Liver (tissue), 9 donors: ENCODE measurements around the gene ZYG11B. TPM values are rescaled to one million over a fixed set of nuclear protein-coding genes. Genes with fewer than 3 reads are reported as not detected.
"Not testable (repeated sequence)": the region's sequence is repeated elsewhere in the genome, so short reads cannot be mapped to it uniquely, and the experiment has no call there.

Experiments used
- DNase-seq: peaks from one replicate; pipeline ENCODE4 v3.0.0-alpha.2; 2017; ENCODE audit warnings: low spot score
- H3K27ac ChIP-seq, 2 donors: one replicate each; pipeline ENCODE4 v1.7.0; 2013; ENCODE audit warnings: inconsistent platforms in 2 of 2, low read length in 2 of 2, control low read depth in 1 of 2, low read depth in 1 of 2, mild to moderate bottlenecking in 1 of 2
- H3K27me3 ChIP-seq, 4 donors: one replicate each; pipeline versions ENCODE4 v1.6.1 to v1.7.0; 2013; ENCODE audit warnings: low read length in 3 of 4, inconsistent platforms in 1 of 4, mild to moderate bottlenecking in 1 of 4, moderate library complexity in 1 of 4; ENCODE audit not compliant: control insufficient read depth in 4 of 4, insufficient read depth in 4 of 4
- H3K36me3 ChIP-seq, 4 donors: one replicate each; pipeline versions ENCODE4 v1.6.1 to v1.7.0; 2013; ENCODE audit warnings: low read length in 3 of 4, mild to moderate bottlenecking in 3 of 4, low read depth in 1 of 4, moderate library complexity in 1 of 4; ENCODE audit not compliant: control insufficient read depth in 4 of 4, insufficient read depth in 3 of 4
- H3K4me1 ChIP-seq, 4 donors: one replicate each; pipeline versions ENCODE4 v1.6.1 to v1.7.0; 2013; ENCODE audit warnings: low read length in 3 of 4, mild to moderate bottlenecking in 3 of 4, moderate library complexity in 1 of 4; ENCODE audit not compliant: control insufficient read depth in 4 of 4, insufficient read depth in 4 of 4
- H3K4me3 ChIP-seq, 3 donors: one replicate each; pipeline versions ENCODE4 v1.6.1 to v1.7.0; 2013; ENCODE audit warnings: low read length in 3 of 3, control low read depth in 1 of 3, low read depth in 1 of 3, mild to moderate bottlenecking in 1 of 3
- H3K9ac ChIP-seq, 2 donors: one replicate each; pipeline ENCODE4 v1.7.0; 2013; ENCODE audit warnings: low read length in 2 of 2, mild to moderate bottlenecking in 2 of 2, moderate library complexity in 2 of 2, control low read depth in 1 of 2, low read depth in 1 of 2
- H3K9me3 ChIP-seq, 4 donors: one replicate each; pipeline versions ENCODE4 v1.6.1 to v1.7.0; 2013; ENCODE audit warnings: low read length in 3 of 4; ENCODE audit not compliant: control insufficient read depth in 4 of 4
- CTCF ChIP-seq: fragments of 150-350 bp; IDR thresholded peaks from 2 replicates; pipeline ENCODE4 v1.5.1; 2017; ENCODE audit warnings: improper control_type of control experiment, low read depth, low read length; ENCODE audit not compliant: missing input control
- EGR1 ChIP-seq, 2 donors: IDR thresholded peaks; 2 replicates each; pipeline ENCODE4 v1.6.1; 2016 to 2018; ENCODE audit warnings: antibody characterized with exemption in 2 of 2, low read depth in 2 of 2
- FOXA2 ChIP-seq: IDR thresholded peaks from 2 replicates; pipeline ENCODE4 v1.6.1; 2016; ENCODE audit warnings: antibody characterized with exemption
- GABPA ChIP-seq, 2 donors: IDR thresholded peaks in 1 of 2; conservative IDR thresholded peaks in 1 of 2; 2 replicates each; pipeline ENCODE4 v1.6.1; 2016; ENCODE audit warnings: antibody characterized with exemption in 2 of 2, mild to moderate bottlenecking in 1 of 2, moderate library complexity in 1 of 2
- HNF4A ChIP-seq, 2 donors: conservative IDR thresholded peaks; 2 replicates each; pipeline ENCODE4 v1.6.1; 2016; ENCODE audit warnings: antibody characterized with exemption in 2 of 2, mild to moderate bottlenecking in 2 of 2
- HNF4G ChIP-seq: IDR thresholded peaks from 2 replicates; pipeline ENCODE4 v1.6.1; 2016; ENCODE audit warnings: antibody characterized with exemption
- JUND ChIP-seq, 2 donors: IDR thresholded peaks; 2 replicates each; pipeline ENCODE4 v1.6.1; 2016; ENCODE audit warnings: antibody characterized with exemption in 2 of 2
- NR2F2 ChIP-seq: IDR thresholded peaks from 2 replicates; pipeline ENCODE4 v1.6.1; 2016; ENCODE audit warnings: antibody characterized with exemption
- RAD21 ChIP-seq, 2 donors: IDR thresholded peaks; 2 replicates each; pipeline ENCODE4 v1.6.1; 2016; ENCODE audit warnings: antibody characterized with exemption in 2 of 2, mild to moderate bottlenecking in 2 of 2
- REST ChIP-seq: IDR thresholded peaks from 2 replicates; pipeline ENCODE4 v1.6.1; 2016; ENCODE audit warnings: antibody characterized with exemption, mild to moderate bottlenecking
- RXRA ChIP-seq, 2 donors: IDR thresholded peaks; 2 replicates each; pipeline ENCODE4 v1.6.1; 2017 to 2018; ENCODE audit warnings: antibody characterized with exemption in 2 of 2, mild to moderate bottlenecking in 1 of 2
- SP1 ChIP-seq: IDR thresholded peaks from 2 replicates; pipeline ENCODE4 v1.6.1; 2018; ENCODE audit warnings: antibody characterized with exemption, mild to moderate bottlenecking
- TAF1 ChIP-seq: conservative IDR thresholded peaks from 2 replicates; pipeline ENCODE4 v1.6.1; 2016; ENCODE audit warnings: antibody characterized with exemption, mild to moderate bottlenecking
- YY1 ChIP-seq: IDR thresholded peaks from 2 replicates; pipeline ENCODE4 v1.6.1; 2016; ENCODE audit warnings: antibody characterized with exemption, mild to moderate bottlenecking
- ZBTB33 ChIP-seq: IDR thresholded peaks from 2 replicates; pipeline ENCODE4 v1.6.1; 2016; ENCODE audit warnings: antibody characterized with exemption
- WGBS: extraction: QIAGEN DNeasy Blood & Tissue Kit; methylation state at CpG from one replicate; pipeline ENCODE4 v1.1.7; 2013; 5-methylcytosine and 5-hydroxymethylcytosine counted together
- polyA plus RNA-seq, 2 donors: library from polyadenylated mRNA; stranded (reverse) in 1 of 2; unstranded in 1 of 2; fragments of 200-250 nt in 1 of 2; fragments of >200 nt in 1 of 2; fragmentation: Nextera tagmentation in 1 of 2; extraction: Ambion mirVana in 1 of 2; gene quantifications; one replicate each; pipeline versions ENCODE4 v1.2.1 to v1.2.3, GENCODE V29; 2013 to 2015
- total RNA-seq, 2 donors: library from RNA; depleted of rRNA; stranded (reverse); fragments of >200 nt; gene quantifications; one replicate each; pipeline ENCODE4 v1.2.3, GENCODE V29; 2014
- donor health status: healthy.
- donor health status: healthy.
- donor health status: healthy.
- donor health status: healthy.
- donor health status: healthy.

ZYG11B gene
- total and polyA plus RNA-seq, 4 donors = 6.1 to 111 (median 15.5) TPM

- TF ChIP-seq HNF4G = no peak
- no peak for TF ChIP-seq GABPA (IDR thresholded peaks at IDR 0.05 in 1 of 2, conservative IDR thresholded peaks at IDR 0.05 in 1 of 2)
- no peak for TF ChIP-seq RAD21 (IDR thresholded peaks at IDR 0.05)
- no peak for TF ChIP-seq NR2F2
- TF ChIP-seq SP1 = no peak
Observed at GRCh38 chr1:52684545-52684944, 41.7 kb upstream of the ZYG11B start (continued).

GRCh38 chr1:52686261-52686751, 39.9 kb upstream of the ZYG11B start:
- TF ChIP-seq RAD21 (IDR thresholded peaks at IDR 0.05) (peak; percentile 89 to 91), RXRA (IDR thresholded peaks at IDR 0.05) (peak in 1 of 2 donors; percentile 23), SP1 (peak; percentile 8), CTCF (peak; percentile 70)
- H3K36me3 ChIP-seq = peaks cover 4 to 21% (median 18%) of the 10 kb centered on the region in 4 donors
- not testable (repeated sequence) for H3K4me3 ChIP-seq, H3K9me3 ChIP-seq, H3K27ac ChIP-seq, H3K27me3 ChIP-seq, H3K9ac ChIP-seq, H3K4me1 ChIP-seq
- peak; percentile 62 for DNase-seq
- WGBS = 58% methylated on average over 17 of the region's 17 CpGs

- H3K4me1 ChIP-seq = peaks cover 0 to 2% (median 0%) of the 10 kb centered on the region in 4 donors
- DNase-seq = no peak
- H3K9me3 ChIP-seq = no peaks in the 10 kb centered on the region
- H3K4me3 ChIP-seq = no peak overlapping the region
- no peaks in the 10 kb centered on the region for H3K27me3 ChIP-seq
- H3K36me3 ChIP-seq = peaks cover 4 to 24% (median 20%) of the 10 kb centered on the region in 4 donors
- no peak overlapping the region for H3K9ac ChIP-seq
- WGBS = 97% methylated on average over 5 of the region's 5 CpGs
- no peak overlapping the region for H3K27ac ChIP-seq
- no peak for TF ChIP-seq REST
- no peak for TF ChIP-seq JUND (IDR thresholded peaks at IDR 0.05)
- TF ChIP-seq YY1 = no peak
- no peak for TF ChIP-seq EGR1 (IDR thresholded peaks at IDR 0.05; ENCODE audit: low read depth in 2 of 2)
- TF ChIP-seq GABPA (IDR thresholded peaks at IDR 0.05 in 1 of 2, conservative IDR thresholded peaks at IDR 0.05 in 1 of 2) = no peak
- TF ChIP-seq HNF4A (conservative IDR thresholded peaks at IDR 0.05) = no peak
- no peak for TF ChIP-seq SP1
- TF ChIP-seq TAF1 = no peak
- no peak for TF ChIP-seq CTCF
- TF ChIP-seq ZBTB33 = no peak
- TF ChIP-seq FOXA2 = no peak
Observed at GRCh38 chr1:52686830-52687229, 39.4 kb upstream of the ZYG11B start.
